22Rv1 (cell line): ENCODE measurements around the gene CADM1.

Experiments used
- H3K27ac ChIP-seq: fragments of 450-650 bp; 2 replicates; pipeline ENCODE4 v1.5.1; 2017
- CTCF ChIP-seq: fragments of 450-650 bp; IDR thresholded peaks from 2 replicates; pipeline ENCODE4 v1.5.1; 2017; ENCODE audit warnings: mild to moderate bottlenecking
- ZFX ChIP-seq: fragments of 450-650 bp; IDR thresholded peaks from 2 replicates; pipeline ENCODE4 v1.6.1; 2017; ENCODE audit warnings: antibody characterized with exemption, borderline replicate concordance

CADM1 gene

GRCh38 chr11:115199481-115200069 is 304.6 kb downstream of the CADM1 start:
- TF ChIP-seq ZFX (no peak), CTCF (no peak)
- H3K27ac ChIP-seq = no peak overlapping the region

DNA sequence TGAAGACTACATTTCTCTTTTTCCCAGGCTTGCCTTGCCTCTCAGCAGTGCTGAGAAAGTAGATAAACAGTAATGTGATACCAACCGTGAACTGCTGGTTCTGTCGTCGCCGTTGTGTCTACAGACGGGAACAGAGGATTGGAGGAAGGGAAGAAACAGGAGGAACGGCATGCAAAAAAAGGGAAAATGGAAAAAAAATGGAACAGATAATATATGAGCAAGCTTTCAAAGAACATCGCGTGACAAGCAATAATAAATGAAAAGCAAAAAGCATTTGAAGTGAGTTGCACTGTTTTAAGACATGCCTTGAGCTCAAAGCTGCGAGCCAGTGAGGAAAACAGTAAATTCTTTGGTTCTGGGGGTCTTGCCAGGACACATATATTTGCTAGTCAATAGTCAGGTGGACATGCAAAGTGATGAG is 305.9 kb downstream of the CADM1 start:
- no peak for TF ChIP-seq CTCF
- TF ChIP-seq ZFX = no peak
- H3K27ac ChIP-seq = no peak overlapping the region

- no peak overlapping the region for H3K27ac ChIP-seq
- TF ChIP-seq ZFX (no peak), CTCF (no peak)
Measured at GRCh38 chr11:115197433-115197832, 306.8 kb downstream of the CADM1 start.

GRCh38 chr11:115197031-115197430 is 307.2 kb downstream of the CADM1 start:
- no peak for TF ChIP-seq CTCF
- TF ChIP-seq ZFX = no peak
- no peak overlapping the region for H3K27ac ChIP-seq

DNA sequence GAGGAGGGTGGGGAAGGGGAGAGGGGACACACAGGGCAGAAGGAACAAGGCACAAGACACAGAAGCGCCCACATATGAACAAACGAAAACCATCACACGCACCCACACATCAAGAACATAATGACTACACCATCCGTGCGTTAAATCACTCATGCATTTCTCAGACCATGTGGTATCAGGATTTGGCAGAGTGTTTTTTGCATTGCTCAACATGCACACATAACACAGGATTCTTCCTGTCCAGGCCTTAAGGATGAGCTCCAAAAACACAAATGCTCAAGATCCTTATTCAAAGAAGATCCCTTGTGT is 309.5 kb downstream of the CADM1 start:
- no peak overlapping the region for H3K27ac ChIP-seq
- TF ChIP-seq ZFX = no peak
- no peak for TF ChIP-seq CTCF

DNA sequence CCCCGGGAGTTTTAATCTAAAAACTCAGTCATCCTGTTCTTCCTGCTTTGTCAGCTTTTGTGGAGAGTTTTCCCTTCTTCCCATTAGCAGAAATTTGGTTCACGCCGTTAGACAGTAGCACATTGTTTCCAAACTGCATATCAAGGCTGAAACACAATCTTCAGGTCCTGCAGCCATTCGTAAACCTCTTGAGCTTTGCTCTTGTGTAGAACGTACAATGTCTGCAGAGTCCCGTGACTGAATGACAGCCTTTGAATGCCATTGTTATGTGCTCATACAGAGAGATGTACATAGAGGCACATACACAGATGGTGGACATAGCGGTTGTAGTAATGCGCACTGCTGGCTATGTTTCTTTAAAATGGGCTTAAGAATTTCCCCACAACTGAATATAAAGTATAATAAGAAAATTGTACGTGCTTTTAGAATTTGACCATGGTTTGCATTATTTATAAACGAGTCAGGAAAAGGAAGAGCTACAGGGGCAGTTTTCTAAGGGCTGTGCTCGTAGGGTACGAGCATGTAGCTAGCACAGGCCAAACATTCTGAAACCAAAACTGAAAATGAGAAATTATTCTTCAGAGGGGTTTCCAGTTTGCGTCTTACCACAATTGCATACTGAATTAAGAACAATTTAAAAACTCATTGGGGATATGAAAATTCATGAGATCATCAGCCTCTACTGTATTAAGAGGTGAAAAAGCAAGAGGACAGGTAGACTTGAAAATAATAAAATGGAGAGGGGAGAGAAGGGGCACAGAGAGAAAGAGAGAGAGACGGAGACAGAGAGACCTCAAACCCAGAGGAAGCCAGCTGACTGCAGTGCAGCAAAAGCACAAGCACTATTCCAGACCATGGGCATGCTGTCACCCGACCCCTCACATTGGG is 310.1 kb downstream of the CADM1 start:
- H3K27ac ChIP-seq = no peak overlapping the region
- no peak for TF ChIP-seq CTCF

DNA sequence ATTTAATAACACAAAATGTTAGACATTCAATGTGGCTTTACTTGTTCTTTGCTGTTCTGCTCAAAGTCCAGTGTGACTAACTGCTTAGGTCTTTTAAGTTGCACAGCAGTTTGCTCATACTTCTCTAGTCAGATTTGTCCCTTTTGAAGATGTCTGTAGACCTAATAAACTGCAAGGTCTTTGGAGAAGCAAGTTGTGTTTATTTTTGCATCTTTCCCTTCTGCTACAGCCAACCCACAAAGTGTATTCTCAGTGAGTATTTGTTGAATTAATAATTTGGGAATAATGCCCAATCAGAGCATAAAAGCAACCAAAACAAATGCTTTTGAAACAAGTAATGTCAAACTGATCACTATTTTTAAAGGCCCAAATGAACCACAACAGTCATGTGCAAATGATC is 312.5 kb downstream of the CADM1 start:
- no peak overlapping the region for H3K27ac ChIP-seq
- TF ChIP-seq ZFX (no peak), CTCF (no peak)
